Aortic smooth muscle cell (primary cell): ENCODE data around the gene ZNF354B. TPM values are rescaled to one million over a fixed set of nuclear protein-coding genes. Genes with fewer than 3 reads are reported as not detected.

ENCODE experiments used
- total RNA-seq: library from RNA; depleted of rRNA; stranded (reverse); fragments of >200 nt; gene quantifications from 2 replicates; pipeline ENCODE4 v1.2.3, GENCODE V29; 2014

ZNF354B gene
- total RNA-seq = 8.0 and 8.2 TPM in 2 replicates

DNA sequence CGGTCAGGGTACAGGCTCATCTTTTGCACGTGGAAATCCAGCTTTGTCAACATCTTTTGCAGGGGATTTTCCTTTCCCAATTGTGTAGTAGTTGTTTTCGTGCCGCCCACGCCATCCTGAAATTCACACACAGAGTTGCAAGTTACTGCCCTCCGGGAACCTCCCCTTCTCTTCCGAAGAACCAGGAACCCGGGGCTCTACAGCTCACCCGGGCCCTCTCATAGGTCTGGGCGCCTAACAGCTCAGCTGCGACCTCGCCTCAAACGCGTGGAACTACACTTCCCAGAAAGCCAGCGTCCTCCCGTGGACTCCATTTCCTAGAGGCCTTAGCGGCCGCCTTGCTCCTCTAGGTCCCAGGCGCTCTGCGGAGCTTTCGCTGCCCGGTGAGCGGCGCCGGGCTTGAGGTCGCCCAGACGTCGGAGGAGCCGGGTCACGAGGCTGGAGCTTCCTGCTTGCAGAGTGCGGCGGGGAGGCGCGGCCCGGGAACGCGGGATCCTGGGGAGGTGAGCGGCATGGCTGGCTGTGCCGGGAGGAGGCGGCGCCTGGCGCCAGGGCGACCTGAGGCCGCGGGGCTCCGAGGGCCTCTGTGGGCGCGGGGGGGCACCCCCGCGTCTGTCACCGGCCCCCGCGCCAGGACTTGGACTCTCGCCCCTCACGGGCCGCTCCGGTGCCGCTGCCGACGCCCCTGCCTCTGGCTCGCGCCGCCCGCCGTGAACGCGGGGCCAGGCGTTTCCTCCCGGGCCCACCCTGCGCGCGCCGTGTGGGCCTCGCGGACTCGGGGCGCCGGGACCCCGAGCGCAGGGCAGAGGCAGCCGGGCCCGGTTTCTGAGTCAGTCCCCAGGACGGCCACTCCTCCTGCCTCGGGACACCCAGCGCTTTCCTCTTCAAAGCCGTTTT is at the start of gene ZNF354B:
TSS of gene ZNF354B (plus strand) at position 329 of the 897 bp plus-strand sequence. CDS start 1,095 bp downstream, outside the sequence.

DNA sequence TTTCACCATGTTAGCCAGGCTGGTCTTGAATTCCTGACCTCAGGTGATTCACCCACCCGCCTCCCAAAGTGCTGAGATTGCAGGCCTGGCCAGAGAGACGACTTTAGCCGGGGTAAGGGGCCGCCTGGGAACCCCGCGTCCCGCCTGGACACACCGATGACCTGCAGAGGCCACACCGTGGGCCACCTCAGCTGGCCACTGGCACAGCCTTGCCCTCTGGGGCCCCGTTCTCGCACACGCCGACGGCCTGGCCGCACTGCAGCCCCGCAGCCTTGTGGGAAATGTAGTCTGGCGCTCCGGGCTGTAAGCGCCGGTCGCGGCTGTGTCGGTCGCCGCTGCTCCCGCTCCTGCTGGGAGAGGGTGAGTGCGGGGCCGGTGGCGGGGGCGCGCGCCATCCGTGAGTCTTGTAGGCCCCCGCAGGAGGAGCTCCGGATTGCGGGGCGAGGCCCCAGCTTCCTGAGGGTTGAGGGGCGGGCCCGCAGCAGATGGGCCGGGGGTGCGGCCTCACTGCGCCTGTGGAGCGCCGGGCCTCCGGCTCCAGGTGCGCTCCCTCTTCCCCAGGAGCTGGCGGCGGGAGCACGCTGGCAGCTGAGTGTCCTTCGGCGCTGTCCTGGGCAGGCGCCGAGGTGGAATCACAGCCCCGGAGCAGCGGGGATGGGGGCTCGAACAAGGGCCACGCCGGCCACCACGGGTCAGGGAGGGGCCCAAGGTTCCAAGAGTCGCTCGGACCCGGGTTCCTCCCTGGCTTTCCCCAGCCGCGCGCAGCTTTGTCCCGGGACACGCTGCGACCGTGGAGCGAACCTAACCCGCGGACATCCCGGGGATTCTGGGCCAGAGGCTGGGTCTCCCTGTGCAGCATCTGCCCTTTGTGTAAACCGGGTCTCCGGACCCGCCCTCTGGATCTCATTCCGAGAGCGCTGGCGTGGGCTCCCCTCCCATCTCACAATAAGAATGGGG is 36.1 kb downstream of the ZNF354B start, which contains the start of gene ZFP2:
TSS of gene ZFP2 (plus strand) at position 299 of the 957 bp plus-strand sequence. CDS start 35,401 bp downstream, outside the sequence.

Other genes with a start within 250 kb of the ZNF354B start
- gene CLK4, start 232.9 kb upstream of the ZNF354B start, total RNA-seq = 28.1 and 32.2 TPM in 2 replicates
- gene ZNF354A, start 129.3 kb upstream of the ZNF354B start, total RNA-seq = 4.1 and 4.4 TPM in 2 replicates
- gene ZFP2, start 36.0 kb downstream of the ZNF354B start, total RNA-seq = 0.25 and 0.92 TPM in 2 replicates
- 1.1 and 1.6 TPM in 2 replicates for gene ZNF454, start 81.2 kb downstream of the ZNF354B start, total RNA-seq
- gene GRM6, start 135.4 kb downstream of the ZNF354B start, total RNA-seq = not detected in 2 replicates
- 4.6 and 5.0 TPM in 2 replicates for gene ZNF879, start 163.9 kb downstream of the ZNF354B start, total RNA-seq
- 6.7 and 7.4 TPM in 2 replicates for gene ZNF354C, start 200.4 kb downstream of the ZNF354B start, total RNA-seq